CD1c-positive myeloid dendritic cell (primary cell): Measurements from ENCODE around the gene DGUOK.
A peak's percentile ranks its signal among the peaks of the same experiment; 100 is the strongest.

Source experiments
- DNase-seq: peaks from one replicate; pipeline ENCODE4 v3.0.0-alpha.2; 2016; ENCODE audit errors: extremely low spot score

Gene DGUOK

DNA sequence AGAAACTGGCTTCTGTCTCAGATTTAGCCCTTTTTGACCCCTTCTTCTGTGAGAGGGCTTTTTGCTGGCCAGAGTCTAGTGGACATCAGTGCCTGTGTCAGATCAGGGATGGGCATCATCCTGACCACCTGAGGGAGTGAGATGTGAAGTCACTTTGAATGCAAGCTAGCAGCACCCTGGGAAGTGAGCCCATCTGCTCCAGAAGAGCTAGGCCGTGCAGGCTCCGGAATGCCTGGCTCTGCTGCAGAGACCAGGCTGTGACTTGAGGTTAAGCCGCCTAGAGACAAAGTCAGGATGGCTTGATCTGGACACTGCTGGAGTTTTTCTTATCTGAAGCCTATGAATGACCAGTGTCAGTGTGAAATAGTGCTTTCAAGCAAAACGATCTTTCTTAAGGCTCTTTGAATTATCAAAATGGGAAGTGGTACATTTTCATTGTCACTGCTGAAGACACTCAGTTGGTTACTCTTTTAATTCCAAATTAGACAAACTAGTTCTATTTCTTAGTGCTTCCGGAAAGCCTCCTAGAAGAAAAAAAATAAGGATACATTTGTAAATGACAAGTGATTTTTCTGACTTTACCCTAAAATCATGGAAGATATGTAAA, 20.8 kb downstream of the DGUOK start:
- DNase-seq, result peak; percentile 38

DNA sequence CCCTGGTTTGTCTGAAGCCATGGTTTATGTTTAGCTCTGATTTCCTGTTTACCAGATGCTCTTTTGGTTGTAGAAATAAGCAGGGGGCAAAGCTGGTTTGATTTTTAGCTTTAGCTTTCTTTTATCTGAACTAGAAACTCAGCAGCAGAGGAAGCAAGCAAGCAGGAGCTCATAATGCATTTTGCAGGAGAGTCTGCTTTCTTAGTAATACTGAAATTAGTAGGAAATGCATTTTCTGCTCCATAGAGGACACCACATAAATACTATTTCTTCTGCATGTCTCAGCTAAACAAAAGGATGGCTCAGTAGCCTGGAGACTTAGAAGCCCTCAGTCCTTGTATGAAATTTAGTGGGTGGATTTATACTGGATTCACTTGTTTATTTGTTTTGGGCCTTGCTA, 23.1 kb downstream of the DGUOK start:
- DNase-seq, result no peak

DNA sequence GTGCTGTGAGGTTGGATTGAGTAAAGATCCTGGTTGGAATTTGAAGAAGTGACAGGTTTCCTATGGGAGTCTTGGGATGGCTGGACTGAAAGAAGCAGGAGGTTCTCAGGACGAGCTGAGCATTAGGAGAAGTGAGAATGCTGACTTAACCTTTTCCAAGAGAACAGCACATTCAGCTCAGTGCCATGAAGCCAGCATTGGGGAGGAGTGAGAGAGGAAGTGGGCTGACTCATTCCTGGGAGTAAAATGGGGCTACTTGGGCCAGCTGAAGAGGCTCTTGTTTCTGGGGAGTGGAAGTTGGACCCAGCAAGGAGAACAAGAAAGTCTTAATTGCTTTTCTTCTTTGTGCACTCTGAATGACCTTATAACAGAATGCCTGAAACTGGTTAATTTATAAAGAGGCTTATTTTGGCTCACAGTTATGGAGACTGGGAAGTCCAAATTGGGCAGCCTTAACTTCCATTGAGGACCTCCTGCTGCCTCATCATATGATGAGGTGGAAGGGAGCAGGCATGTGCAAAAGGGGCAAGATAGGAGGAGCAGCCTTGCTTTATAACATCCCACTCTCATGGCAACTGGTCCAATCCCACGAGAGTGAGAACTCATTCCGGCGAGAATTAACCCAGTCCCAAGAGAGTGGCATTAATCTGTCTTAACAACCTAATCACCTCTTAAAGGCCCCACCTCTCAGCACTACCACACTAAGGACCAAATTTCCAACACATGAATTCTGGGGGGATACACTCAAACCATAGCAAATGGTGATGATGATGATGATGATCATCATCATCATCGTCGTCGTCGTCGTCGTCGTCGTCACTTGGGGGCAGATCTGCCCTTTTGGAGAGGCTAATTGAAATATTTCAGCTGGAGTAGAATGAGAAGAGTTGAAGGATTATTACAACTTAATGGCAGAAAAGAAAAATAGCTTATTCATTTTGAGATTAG, 26.1 kb downstream of the DGUOK start:
- peak; percentile 90 for DNase-seq

DNA sequence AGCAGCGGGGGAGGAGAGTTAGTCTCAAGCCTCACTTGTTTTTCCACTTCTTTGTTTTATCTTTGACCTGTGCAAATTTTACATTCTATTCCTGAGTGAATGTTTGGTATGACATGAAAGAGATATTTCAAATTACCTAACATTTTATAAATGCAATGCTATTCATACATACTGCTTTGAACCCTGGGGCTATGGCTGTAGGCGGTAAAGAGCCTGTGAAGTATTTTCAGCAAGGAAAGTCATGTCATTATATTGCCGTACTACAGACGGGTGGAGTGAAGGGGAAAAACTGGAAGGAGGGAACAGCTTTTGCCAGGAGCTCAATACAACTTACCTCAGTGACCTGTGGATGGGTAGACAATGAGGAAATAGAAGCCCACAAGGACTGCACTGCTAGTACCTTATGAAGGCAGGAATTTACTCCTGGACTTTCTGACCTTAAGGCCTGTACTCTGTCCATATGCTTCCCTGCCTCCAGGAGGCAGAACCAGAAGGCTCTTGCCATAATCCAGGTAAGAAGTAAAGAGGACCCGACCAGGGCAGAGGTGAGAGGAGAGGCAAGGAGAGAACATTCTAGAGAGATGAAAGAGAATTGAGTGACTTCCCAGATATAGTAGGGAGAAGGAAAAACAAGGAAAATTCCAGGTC, 29.7 kb downstream of the DGUOK start:
- DNase-seq, result no peak

DNA sequence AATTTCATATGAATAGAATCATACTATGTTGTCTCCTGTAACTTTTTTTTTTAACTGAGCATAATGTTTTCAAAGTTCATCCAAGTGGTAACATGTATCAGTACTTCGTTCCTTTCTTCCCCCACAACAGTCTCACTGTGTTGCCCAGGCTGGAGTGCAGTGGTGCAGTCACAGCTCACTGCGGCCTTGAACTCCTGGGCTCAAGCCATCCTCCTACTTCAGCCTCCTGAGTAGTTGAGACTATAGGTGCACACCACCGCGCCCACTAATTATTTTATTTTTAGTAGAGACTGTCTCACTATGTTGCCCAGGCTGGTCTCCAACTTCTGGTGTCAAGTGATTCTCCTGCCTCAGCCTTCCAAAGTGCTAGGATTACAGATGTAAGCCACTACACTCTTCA, 34.6 kb downstream of the DGUOK start:
- no peak for DNase-seq

DNA sequence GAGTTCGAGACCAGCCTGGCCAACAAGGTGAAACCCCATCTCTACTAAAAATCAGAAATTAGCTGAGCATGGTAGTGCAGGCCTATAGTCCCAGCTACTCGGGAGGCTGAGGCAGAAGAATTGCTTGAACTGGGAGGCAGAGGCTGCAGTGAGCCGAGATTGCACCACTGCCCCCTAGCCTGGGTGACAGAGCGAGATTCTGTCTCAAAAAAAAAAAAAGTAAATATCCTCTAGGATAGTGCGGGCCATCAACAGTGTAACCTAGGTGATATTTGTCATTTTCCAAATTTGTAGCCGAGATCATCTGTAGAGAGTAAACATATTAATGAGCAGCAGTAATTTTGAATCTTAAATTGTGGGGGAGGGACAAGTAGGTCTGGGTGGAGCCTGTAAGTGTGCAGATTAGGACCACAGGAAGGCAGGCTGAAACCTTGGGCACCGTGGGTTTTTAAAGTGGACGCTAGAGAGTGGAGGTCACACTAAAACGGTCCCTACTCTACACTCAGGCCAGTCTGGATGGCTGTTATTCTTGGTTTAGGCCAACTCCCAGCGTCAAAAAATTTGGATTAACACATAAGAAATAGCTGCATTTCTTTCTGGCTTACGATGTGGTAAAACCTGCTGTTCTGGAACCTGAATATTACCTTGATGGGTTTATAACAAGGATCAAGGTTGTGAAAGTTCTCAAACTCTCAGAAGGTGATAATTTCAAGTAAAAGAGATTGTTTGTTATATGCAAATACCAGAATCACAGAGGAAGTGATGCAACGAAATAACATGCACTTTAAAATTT, 35.3 kb downstream of the DGUOK start:
- no peak for DNase-seq

DNA sequence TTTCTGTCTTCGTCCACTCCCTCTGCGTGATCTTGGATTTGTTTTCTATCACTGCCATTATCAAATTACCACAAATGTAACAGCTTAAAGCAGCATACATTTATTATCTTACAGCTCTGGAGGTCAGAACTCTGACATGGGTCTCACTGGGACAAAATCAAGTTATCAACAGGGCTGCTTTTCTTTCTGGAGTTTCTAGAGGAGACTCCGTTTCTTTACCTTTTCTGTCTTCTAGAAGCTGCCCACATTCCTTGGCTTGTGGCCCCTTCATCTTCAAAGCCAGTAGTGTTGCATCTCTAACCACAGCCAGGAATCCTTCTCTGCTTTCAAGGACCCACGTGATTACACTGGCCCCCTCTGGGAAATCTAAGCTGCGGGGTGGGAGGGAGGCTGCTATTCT, 36.1 kb downstream of the DGUOK start:
- DNase-seq, result no peak

DNA sequence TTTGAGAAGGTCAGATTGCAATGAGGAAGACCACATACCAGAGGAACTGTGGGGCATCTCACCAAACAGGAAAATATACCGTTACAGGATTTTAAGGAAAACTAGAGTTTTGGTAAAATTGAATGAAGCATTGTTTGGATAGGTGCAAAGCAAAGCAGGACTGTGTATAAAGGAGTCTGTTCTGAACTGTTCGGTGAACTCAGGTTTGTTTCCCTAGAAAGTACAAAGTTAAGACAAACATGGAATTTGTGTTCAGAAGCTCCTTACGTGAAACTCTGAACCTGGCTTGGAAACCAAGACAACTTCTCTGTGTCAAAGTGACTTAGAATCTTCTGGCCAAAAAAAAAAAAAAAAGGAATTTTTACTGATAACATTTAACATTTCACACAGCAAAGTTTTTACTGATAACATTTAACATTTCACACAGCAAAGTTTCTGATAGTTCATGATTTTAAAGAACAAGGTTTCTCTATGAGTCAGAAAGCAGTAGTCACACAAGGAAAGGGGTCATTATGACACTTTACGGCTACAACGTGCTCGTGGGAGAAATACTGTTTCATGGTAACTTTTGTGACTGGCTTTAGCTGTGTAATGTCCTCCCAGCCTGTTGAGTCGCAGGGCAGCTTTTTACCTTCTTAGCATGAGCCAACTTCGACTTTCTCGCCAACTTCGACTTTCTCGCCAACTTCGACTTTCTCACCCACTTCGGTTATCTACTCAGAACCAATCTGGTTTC, 36.9 kb downstream of the DGUOK start:
- DNase-seq, result peak; percentile 69

DNA sequence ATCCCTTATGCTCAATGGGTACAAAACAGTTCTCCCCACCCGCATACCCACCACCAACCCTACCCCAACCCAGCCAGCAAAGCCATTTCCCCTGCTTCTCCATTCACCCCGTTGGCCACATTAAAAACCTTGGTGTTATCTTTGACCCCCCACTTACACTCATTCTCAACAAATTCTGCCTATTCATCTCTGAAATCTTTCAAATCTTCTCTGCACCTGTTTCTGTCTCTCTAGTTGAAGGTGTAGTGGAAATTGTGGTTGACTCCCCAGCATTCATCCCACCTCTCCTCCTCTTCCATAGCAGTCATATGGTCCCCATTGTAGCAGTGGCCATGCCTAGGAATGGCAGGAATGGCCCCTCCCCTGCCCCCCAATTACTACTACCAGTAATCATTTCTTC, 37.5 kb downstream of the DGUOK start:
- no peak for DNase-seq

DNA sequence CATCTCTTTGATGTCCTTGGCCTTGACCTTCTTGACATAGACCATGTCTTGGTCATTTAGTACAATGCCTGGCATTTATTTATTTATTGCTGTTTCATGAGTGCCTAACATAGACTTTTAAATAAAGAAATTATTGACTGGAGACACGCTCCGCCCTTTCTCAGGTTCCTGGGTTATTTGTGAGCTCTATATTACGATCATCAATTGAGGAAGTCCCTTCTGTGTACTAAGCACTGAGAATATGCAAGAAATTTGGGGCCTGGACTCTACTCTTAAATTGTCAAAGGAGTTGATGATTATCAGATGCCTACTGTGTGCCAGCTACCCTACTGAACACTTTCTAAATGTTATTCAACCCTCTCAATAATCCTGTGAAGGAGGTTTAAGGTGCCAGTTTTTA, 38.4 kb downstream of the DGUOK start:
- DNase-seq, result no peak

DNA sequence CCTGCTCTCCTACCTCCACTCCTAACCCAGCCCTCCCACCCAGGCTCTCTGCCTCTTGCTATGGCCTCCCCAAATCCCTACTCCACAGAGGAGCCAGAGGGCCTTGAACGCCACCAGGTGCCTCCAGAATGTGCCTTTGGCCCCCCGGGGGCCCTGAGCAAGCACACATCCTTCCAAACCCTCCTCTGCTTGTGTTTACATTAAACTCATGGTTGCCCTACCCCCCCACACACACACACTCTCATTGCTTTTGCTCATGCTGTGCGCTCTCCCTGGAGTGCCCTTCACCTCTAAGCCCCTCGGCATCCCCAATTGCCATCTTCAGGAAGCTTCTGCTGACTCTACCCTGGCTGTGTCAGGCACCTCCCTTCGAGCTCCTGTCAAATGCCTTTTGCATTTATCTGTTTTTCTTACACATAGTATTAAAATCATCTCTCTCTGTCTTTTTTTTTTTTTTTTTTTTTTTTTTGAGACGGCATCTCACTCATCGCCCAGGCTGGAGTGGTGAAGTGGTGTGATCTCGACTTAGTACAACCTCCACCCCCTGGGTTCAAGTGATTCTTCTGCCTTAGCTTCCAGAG, 41.8 kb downstream of the DGUOK start:
- no peak for DNase-seq

DNA sequence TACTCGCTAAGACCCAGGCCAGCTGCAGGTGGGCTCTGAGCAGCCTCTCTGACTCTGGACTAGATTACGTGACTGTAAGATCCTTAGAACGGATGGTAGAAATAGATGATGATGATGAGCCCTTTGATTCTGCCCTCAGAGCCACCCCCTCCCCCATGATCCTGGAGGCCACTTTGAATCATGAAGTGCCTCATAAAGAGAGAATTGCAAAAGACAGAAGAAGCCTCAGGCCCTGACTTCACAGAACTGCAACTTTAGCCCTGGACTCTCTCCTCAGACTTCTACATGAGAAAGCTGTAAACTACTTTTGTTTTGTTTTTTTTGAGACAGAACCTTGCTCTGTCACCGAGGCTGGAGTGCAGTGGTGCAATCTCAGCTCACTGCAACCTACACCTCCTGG, 42.7 kb downstream of the DGUOK start:
- DNase-seq, result no peak

DNA sequence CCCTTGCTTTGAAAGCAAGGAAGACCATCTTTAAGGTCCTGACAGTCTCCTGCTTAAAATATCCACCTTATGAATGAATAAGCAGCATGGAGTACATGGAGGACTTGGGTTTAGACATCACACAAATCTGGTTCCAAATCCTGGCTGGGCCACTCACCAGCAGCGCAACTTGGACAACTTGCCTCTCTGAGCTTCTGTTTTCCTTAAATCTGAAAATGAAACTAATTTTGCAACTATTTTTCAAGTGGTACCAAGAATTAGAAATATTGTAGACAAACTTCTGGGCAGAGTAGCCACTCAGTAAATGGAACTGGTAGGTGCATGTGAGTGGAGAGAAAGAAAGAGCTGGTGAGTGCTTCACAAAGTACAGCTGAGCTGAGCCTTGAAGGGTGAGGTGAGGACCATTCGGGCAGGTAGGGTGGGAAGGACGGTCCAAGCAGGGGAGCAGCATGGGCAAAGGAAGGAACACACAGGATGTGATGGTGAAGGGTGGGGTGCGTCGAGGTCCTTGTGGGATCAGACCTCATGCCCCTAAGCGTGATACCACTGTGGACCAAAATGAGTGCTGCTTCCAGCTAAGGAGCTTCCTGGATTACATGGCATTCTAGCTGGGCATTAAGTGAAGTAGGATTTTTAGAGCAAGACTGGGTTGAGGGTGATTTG, 43.6 kb downstream of the DGUOK start:
- DNase-seq, result no peak

DNA sequence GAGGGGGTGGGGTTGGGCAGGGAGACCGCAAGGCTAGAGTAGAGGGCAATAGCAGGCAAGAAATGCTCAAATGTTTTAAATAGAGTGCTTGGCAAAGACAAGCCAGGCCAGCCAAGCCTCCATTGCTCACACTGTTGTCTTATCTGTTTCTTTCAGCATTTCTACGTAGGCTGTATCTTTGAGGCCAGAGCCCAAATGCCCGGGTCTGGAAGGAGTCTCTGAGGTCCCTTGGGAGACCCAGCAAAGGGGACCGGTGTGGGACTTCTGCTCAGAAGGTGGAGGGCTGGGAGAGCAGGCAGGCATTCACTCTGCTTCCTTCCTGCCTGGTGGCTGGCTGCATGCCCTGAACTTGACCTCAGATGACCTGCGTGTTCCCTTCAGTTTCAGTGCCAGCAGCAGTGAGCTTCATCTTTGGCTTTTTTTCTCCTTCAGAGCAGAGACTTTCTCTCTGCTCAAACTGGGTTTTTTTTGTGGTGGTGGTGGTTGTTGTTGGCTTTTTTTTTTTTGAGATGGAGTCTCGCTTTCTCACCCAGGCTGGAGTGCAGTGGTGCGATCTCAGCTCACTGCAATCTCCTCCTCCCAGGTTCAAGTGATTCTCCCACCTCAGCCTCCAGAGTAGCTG, 44.3 kb downstream of the DGUOK start:
- peak; percentile 61 for DNase-seq

DNA sequence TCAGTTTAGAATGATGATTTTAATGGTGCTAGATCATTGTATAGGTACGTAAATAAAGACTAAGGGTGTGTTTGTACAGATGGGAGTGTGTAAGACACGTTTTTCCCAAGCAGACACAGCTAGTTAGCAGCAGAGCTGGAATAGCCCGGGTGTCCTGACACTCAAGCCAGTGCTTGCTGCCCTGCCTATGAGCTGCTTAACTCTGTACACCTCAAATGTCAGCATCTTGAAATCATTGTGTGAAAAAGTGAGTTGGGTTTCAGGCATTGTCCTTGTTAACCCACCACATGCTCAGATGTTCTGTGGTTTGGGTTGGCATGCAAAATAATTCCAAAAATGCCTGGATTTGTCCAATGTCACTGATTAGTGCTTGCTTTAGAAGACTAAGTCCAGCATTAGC, 45.0 kb downstream of the DGUOK start:
- no peak for DNase-seq

DNA sequence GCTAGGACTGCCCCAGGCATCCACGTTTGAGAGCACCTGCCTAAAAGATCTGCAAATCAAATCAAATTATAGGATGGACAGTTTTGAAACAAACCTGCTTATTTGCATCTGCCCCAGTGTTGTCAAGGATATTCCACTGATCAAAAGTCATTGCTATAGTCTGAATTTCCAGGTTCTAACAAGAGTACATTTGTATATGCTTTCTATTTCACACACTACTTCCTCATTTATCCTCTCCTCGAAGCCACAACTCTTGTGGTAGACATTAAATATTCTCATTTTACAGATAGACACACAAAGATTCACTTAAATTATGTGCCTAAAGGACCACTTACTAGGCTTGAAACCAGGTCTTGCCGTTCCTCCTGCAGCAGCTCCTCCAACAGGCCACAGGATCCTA, 46.2 kb downstream of the DGUOK start:
- peak; percentile 28 for DNase-seq

DNA sequence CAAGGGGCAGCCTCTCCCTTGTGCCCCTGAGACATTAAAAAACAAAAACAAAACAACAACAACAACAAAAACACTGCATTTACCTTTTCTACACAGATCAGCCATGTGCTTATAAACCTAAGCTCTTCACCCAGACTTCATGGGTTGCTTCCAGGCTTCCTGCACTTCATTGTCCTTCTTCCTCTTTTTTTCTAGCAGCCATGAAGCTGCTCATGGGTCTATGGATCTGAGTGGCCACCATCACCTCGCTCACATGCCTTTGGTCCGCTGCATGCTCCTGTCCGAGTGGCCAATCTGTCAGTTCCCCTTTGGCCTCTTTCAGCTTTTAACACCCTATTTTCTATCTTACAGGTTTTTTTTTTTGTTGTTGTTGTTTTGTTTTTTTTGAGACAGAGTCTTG, 49.1 kb downstream of the DGUOK start:
- no peak for DNase-seq

DNA sequence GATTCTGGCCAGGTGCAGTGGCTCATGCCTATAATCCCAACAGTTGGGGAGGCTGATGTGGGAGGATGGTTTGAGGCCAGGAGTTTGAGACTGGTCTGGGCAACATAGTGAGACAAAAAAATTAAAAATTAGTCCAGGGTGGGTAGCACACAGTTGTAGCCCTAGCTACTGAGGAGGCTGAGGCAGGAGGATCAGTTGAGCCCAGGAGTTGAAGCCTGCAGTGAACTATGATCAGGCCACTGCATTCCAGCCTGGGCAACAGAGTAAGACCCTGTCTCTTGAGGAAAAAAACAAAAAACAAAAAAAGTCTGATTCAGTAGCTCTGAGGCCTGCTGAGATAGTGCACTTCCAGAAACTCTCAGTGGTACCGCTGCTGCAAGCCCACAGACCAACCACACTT, 50.1 kb downstream of the DGUOK start:
- no peak for DNase-seq

DNA sequence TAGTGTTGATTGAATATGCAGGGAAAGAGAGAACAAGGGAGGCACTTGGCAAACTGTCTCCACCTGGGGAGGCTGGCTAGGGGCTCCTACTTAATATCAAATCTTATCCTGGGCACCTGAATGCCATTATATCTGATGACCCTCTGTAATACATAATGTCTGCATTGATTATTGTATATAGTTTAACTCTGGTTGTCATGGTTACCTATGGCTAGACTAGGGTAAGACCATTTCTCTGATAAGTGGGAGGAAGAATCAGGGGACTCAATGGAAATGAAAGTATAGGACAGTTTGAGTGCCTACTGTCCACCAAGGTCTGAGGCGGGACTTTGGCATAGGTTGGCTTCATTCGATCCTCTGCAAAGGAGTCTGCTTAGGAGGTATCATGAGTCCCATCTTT, 50.8 kb downstream of the DGUOK start:
- no peak for DNase-seq

DNA sequence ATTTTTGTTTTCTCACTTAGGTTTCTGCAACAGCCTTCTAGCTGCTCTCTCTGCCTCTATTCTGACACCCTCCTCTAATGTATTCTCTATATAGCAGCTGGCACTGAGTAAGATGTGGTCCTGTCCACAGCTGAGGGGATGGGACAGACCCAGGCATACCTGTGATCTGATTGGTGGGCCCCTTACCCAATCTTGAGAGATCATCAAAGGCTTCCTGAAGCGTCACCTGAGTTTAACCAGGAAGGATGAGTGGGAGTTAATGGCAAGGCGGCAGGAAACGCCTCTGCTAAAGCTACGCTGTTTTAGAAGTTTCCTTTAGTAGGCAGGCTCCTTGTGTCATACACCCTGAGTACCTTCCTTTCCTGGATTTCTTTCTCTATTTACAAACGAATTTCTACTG, 52.3 kb downstream of the DGUOK start:
- no peak for DNase-seq
